SU-DHL-6 (cell line): ENCODE results near the gene COG5.

Source experiments
- H2AFZ ChIP-seq: fragments of 200-600 bp; sonication (generic); 2 replicates; pipeline ENCODE4 v1.6.1; 2014; ENCODE audit warnings: low read depth, mild to moderate bottlenecking, moderate library complexity, mixed read lengths, antibody characterized with exemption, low read length; ENCODE audit not compliant: severe bottlenecking
- H3F3A ChIP-seq: fragments of 200-600 bp; shearing (Covaris generic); 2 replicates; pipeline ENCODE4 v1.6.0; 2016; ENCODE audit warnings: antibody characterized with exemption, mild to moderate bottlenecking; ENCODE audit not compliant: insufficient read depth
- H3K27ac ChIP-seq: fragments of 200-600 bp; sonication (generic); 2 replicates; pipeline ENCODE4 v1.5.1; 2016; ENCODE audit warnings: low read depth, mild to moderate bottlenecking, low read length, moderate library complexity, mixed read lengths
- H3K27me3 ChIP-seq: fragments of 200-600 bp; sonication (generic), shearing (Covaris generic); 2 replicates; pipeline ENCODE4 v1.6.0; 2014; ENCODE audit warnings: mild to moderate bottlenecking, low read length
- H3K36me3 ChIP-seq: fragments of 200-600 bp; sonication (generic); 2 replicates; pipeline ENCODE4 v1.6.1; 2014; ENCODE audit warnings: mild to moderate bottlenecking, low read length, mixed read lengths
- H3K4me2 ChIP-seq: fragments of 300-600, 200-600 bp; shearing (Covaris generic), sonication (generic); 2 replicates; pipeline ENCODE4 v1.6.0; 2014; ENCODE audit warnings: low read length, low read depth, mild to moderate bottlenecking; ENCODE audit not compliant: poor library complexity, severe bottlenecking
- H3K4me3 ChIP-seq: fragments of 200-600 bp; sonication (generic); 2 replicates; pipeline ENCODE4 v1.5.1; 2014; ENCODE audit warnings: antibody characterized with exemption, low read length, mild to moderate bottlenecking, mixed read lengths; ENCODE audit not compliant: insufficient read depth, poor library complexity, severe bottlenecking
- H3K79me2 ChIP-seq: fragments of 200-600 bp; sonication (generic); 2 replicates; pipeline ENCODE4 v1.6.1; 2014; ENCODE audit warnings: mild to moderate bottlenecking, low read length, moderate library complexity; ENCODE audit not compliant: insufficient read depth
- H3K9ac ChIP-seq: fragments of 200-600 bp; sonication (generic); 2 replicates; pipeline ENCODE4 v1.7.0; 2014; ENCODE audit warnings: mild to moderate bottlenecking, low read length
- H3K9me2 ChIP-seq: fragments of 200-600 bp; sonication (generic); replicated peaks from 2 replicates; pipeline ENCODE4 v1.6.1; 2014; ENCODE audit warnings: low read length; ENCODE audit not compliant: insufficient read depth
- H3K9me3 ChIP-seq: fragments of 200-600 bp; sonication (generic); 2 replicates; pipeline ENCODE4 v1.6.1; 2014; ENCODE audit warnings: low read length, mixed read lengths; ENCODE audit not compliant: insufficient read depth
- H4K20me1 ChIP-seq: fragments of 200-600 bp; sonication (generic); 2 replicates; pipeline ENCODE4 v1.6.1; 2014; ENCODE audit warnings: low read depth, mild to moderate bottlenecking, antibody characterized with exemption, low read length, moderate library complexity, mixed read lengths
- EZH2phosphoT487 ChIP-seq: fragments of 200-600 bp; sonication (generic), shearing (Covaris generic); conservative IDR thresholded peaks from 2 replicates; pipeline ENCODE4 v1.6.1; 2018; ENCODE audit warnings: mild to moderate bottlenecking, antibody characterized with exemption, low read length, moderate library complexity, mixed read lengths
- TF ChIP-seq, protein P1 (sequence below): fragments of 200-600 bp; sonication (generic); IDR thresholded peaks from one replicate; pipeline ENCODE4 v1.5.1; 2017; ENCODE audit warnings: antibody characterized with exemption, mild to moderate bottlenecking, low read length, moderate library complexity; ENCODE audit not compliant: insufficient read depth, poor library complexity, severe bottlenecking

The COG5 gene

DNA sequence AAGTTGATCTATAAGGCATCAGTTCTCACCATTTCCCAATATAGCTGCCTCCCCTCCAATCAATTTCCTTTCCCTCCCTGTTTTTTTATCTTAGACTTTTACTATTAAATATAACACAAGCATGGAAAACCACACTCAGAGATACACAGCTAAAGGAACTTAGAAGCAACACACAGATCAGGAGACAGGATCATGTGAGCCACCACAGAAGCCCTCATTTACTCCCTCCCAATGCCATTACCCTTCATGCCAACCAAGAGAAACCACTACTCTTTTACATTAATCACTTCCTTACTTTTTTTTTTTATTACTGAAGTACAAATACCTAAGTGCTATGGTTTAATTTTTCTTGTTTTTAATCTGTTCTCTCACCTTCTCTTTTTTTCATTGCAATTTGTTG is 33.0 kb downstream of the COG5 start:
- Histone ChIP-seq H3K9ac (no peak overlapping the region), H3K4me3 (no peak overlapping the region), H3K9me3 (no peaks in the 10 kb centered on the region), H3F3A (no peaks in the 10 kb centered on the region), H2AFZ (no peak overlapping the region), H3K27me3 (no peaks in the 10 kb centered on the region), H3K36me3 (0 out of 2 replicates have a peak, but pooled peaks cover 4% of the 10 kb centered on the region), H3K9me2 (no peaks in the 10 kb centered on the region), H4K20me1 (no peaks in the 10 kb centered on the region), H3K27ac (no peak overlapping the region), H3K4me2 (no peak overlapping the region), H3K79me2 (0 out of 2 replicates have a peak, but pooled peaks cover 3% of the 10 kb centered on the region)
- no peak for TF ChIP-seq EZH2phosphoT487
- TF ChIP-seq, protein P1, sequence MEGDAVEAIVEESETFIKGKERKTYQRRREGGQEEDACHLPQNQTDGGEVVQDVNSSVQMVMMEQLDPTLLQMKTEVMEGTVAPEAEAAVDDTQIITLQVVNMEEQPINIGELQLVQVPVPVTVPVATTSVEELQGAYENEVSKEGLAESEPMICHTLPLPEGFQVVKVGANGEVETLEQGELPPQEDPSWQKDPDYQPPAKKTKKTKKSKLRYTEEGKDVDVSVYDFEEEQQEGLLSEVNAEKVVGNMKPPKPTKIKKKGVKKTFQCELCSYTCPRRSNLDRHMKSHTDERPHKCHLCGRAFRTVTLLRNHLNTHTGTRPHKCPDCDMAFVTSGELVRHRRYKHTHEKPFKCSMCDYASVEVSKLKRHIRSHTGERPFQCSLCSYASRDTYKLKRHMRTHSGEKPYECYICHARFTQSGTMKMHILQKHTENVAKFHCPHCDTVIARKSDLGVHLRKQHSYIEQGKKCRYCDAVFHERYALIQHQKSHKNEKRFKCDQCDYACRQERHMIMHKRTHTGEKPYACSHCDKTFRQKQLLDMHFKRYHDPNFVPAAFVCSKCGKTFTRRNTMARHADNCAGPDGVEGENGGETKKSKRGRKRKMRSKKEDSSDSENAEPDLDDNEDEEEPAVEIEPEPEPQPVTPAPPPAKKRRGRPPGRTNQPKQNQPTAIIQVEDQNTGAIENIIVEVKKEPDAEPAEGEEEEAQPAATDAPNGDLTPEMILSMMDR = no peak

DNA sequence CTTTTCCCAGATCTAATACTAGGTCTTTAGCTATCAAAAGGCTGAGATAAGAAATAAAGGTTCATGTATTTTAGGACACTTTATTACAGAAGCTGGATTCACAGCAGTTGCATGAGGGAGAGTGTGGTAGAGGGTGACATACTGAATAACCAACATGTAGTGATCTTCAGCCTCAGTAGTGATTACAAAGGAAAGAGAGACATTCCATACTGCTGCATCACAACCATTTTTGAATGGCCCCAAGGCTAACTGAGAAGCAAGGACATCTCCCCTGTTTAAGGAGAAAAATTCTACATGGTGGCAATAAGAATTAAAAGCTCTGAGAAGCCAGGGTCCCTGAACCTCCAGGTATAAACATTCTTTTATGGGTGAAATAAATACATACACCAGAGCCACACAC is 35.3 kb downstream of the COG5 start:
- TF ChIP-seq EZH2phosphoT487 = no peak
- TF ChIP-seq, protein P1 = no peak
- no peak overlapping the region for H3K27ac ChIP-seq
- no peaks in the 10 kb centered on the region for H3F3A ChIP-seq

DNA sequence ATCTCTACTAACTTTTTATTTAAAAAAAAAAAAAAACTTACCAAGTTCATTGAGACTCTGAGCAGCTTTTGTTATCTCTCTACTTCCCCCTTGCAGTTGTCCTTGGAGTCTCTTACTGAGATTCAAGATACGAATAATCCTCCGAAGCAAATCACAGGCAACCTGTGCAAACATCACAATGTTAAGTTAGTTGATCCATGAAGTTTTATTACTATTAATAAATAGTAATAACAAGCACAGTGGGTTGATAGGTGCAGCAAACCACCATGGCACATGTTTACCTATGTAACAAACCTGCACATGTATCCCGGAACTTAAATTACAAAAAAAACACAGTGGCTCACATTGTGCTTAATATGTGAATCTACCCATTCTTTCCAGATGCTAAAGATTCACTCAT is 36.5 kb downstream of the COG5 start:
- H3K9me2 ChIP-seq = no peaks in the 10 kb centered on the region
- H3K9me3 ChIP-seq = no peaks in the 10 kb centered on the region
- H3K4me2 ChIP-seq = no peak overlapping the region
- 0 out of 2 replicates have a peak, but pooled peaks cover 2% of the 10 kb centered on the region for H3K79me2 ChIP-seq
- H3K4me3 ChIP-seq = no peak overlapping the region
- H3K27ac ChIP-seq = no peak overlapping the region
- H4K20me1 ChIP-seq = no peaks in the 10 kb centered on the region; the same call in 1 of the 2 replicates
- H3F3A ChIP-seq = no peaks in the 10 kb centered on the region
- H3K27me3 ChIP-seq = no peaks in the 10 kb centered on the region
- H3K36me3 ChIP-seq = 0 out of 2 replicates have a peak, but pooled peaks cover 4% of the 10 kb centered on the region
- no peak overlapping the region for H2AFZ ChIP-seq
- TF ChIP-seq, protein P1 = no peak
- TF ChIP-seq EZH2phosphoT487 = no peak
- H3K9ac ChIP-seq = no peak overlapping the region

More for the DNA sequence above, 35.3 kb downstream of the COG5 start:
- Histone ChIP-seq H3K27me3 (no peaks in the 10 kb centered on the region), H3K36me3 (0 out of 2 replicates have a peak, but pooled peaks cover 4% of the 10 kb centered on the region), H3K4me3 (no peak overlapping the region), H3K9ac (no peak overlapping the region), H3K9me3 (no peaks in the 10 kb centered on the region), H3K9me2 (no peaks in the 10 kb centered on the region), H2AFZ (no peak overlapping the region), H3K4me2 (no peak overlapping the region), H3K79me2 (0 out of 2 replicates have a peak, but pooled peaks cover 3% of the 10 kb centered on the region), H4K20me1 (no peaks in the 10 kb centered on the region)
